GM12801 (cell line): ENCODE measurements around the gene IDS.

Source experiments
- CTCF ChIP-seq: IDR thresholded peaks from one replicate; pipeline ENCODE4 v1.5.1; 2011; ENCODE audit warnings: control low read depth; ENCODE audit not compliant: insufficient read length; ENCODE audit errors: extremely low read depth

Gene IDS

GRCh38 chrX:149505671-149506070, 565 bp upstream of the IDS start:
- no peak for TF ChIP-seq CTCF

GRCh38 chrX:149504226-149504914, 736 bp downstream of the IDS start:
- TF ChIP-seq CTCF = no peak

GRCh38 chrX:149499766-149500165, 5.3 kb downstream of the IDS start:
- TF ChIP-seq CTCF = no peak

GRCh38 chrX:149498767-149499166, 6.3 kb downstream of the IDS start:
- TF ChIP-seq CTCF = no peak

GRCh38 chrX:149497626-149498025, 7.5 kb downstream of the IDS start:
- TF ChIP-seq CTCF = no peak

GRCh38 chrX:149497054-149497453, 8.1 kb downstream of the IDS start:
- TF ChIP-seq CTCF = no peak

- TF ChIP-seq CTCF = no peak
Observed at GRCh38 chrX:149495573-149496071, 9.5 kb downstream of the IDS start.
